ENCODE results near the gene NPFF. TPM values are rescaled to one million over a fixed set of nuclear protein-coding genes. Genes with fewer than 3 reads are reported as not detected.
"Not testable (repeated sequence)": the region's sequence is repeated elsewhere in the genome, so short reads cannot be mapped to it uniquely, and the experiment has no call there.

Gene NPFF
- polyA plus RNA-seq, 10 donors = 0.28 to 1.7 (median 1.0) TPM; not detected in 5

DNA sequence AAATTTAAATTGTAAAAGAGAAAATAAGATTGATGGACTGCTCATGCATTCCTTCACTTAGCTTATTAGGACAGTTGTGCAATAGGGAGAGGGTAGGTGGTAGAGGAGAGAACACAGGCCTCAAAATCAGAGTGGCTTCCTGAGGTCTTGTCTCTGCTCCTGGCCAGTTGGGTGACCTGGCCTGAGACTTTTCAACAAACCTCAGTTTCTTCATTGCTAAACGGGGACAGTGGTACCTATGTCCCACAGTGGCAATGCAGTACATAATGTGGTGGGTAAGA is 10.6 kb downstream of the NPFF start:
- DNase-seq = no peak

DNA sequence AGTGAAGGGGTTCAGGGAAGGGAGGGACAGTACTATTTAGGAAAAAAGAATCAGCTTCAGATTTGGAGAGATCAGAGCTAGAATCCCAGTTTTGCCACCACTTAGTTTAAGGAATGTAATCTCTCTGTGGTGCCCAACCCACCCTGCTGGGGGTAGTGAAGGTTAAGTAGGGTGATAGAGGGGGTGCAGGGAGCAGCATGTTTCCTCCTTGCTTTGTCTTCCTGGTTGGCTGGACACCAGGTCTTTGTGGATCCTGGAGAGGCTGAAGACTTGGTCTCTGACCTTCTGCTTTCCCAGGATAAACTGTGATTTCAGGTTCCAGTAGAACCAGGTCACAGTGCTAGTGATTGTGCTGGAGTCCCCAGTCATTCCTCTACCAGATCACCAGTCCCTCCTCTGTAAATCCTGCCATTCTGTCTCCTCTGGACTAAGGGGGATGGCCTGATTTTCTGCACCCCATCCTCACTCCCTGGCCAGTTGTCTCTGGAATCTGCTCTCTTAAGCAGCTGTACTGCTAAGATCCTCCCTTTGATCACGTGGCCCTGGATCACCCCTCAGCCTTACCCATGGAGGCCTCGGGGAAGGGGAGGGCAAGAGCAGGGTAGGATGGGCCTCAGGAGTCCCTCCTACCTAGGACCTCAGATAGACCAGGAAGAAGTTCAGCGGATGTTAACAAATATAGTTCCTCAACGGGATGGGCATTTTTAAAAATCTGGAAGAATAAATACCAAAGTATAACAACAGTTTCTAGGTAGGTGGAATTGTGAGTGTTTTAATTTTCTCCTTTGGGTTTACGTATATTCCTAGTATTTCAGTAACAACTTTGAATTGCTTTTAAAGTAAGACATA is 11.2 kb downstream of the NPFF start:
- DNase-seq = peak; percentile 74 to 90 (median 76)

GRCh38 chr12:53493610-53494391 is 13.5 kb downstream of the NPFF start:
- no peak for DNase-seq

DNA sequence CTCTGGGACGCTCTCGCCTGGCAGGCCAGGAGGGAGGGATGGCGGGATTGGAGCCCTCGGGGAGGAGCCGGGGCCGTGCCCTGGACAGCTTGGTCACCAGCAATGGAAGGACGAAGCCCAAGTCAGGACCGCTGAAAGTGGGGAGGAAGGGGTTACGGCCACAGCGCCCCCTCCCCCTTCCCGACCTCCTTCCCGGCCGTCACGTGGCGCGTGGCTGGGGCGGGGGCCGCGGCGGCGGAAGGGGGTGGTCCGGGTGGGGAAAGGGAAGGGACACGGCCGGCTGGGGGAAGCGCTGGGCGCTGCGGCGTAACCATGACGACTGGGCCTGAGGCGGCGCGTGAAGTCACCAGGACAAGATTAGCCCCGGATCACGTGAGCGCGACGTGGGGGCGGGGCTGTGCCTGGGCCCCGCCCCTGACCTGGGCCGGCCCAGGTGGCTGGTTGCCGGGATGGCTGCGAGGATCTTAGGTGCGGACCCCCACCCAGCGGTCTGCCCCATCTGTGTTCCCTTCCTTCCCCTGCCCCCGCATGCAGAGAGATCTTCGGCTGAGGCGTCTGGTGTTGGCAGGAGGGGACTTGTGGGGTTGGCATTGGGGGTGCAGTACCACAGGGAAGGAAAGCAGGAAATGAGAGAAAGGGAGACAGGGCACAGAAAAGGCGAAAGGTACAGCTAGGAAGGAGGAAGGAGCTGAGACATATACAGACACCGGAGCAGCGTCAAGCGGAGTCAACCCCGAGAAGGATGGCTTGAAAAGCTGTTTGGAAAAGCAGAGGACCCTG is 14.3 kb downstream of the NPFF start:
- peak; percentile 91 to 98 (median 96) for DNase-seq

- DNase-seq = peak in 2 of 3 donors; percentile 33 to 55
These were observed 15.1 kb downstream of the NPFF start for GRCh38 chr12:53492188-53492587.

- DNase-seq = no peak
These were observed 17.9 kb downstream of the NPFF start for GRCh38 chr12:53489242-53489864.

DNA sequence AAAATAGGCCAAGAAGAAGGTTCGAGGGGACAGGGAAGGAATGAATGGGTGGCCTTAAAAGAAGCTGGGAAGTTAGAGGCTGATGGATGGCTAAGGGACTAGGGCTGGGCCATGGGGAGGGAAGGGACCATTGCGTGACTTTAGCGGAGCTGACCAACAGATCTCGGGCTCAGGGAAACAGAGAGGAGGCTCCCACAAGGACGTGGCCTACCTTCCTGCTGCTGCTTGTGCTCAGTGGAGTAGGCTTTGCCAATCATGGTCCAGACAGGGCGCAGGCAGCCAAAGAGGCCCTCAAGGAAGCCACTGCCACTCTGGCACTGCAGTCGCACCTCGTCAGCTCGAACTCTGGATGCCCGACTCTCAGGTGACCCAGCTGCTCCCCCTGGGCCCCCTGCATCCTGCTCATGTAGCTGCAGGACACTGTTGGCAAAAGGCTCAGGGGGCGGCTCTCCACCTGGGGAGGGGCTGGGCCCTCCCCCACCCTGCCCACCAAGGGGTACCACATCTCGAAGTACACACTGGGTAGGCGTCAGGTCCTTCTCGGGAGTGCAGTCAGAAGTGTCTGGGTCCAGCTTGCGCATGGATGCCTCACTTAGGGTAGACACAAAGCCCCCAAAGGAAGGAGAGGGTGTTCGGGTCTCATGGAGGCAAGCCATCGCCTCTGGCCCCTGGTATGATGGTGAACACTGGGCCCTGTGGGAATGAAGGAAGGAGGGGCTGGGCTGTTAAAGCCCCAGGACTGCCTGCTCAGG is 20.4 kb downstream of the NPFF start:
- no peak for DNase-seq

- no peak for DNase-seq
These were observed 21.1 kb downstream of the NPFF start for GRCh38 chr12:53485955-53486735.

DNA sequence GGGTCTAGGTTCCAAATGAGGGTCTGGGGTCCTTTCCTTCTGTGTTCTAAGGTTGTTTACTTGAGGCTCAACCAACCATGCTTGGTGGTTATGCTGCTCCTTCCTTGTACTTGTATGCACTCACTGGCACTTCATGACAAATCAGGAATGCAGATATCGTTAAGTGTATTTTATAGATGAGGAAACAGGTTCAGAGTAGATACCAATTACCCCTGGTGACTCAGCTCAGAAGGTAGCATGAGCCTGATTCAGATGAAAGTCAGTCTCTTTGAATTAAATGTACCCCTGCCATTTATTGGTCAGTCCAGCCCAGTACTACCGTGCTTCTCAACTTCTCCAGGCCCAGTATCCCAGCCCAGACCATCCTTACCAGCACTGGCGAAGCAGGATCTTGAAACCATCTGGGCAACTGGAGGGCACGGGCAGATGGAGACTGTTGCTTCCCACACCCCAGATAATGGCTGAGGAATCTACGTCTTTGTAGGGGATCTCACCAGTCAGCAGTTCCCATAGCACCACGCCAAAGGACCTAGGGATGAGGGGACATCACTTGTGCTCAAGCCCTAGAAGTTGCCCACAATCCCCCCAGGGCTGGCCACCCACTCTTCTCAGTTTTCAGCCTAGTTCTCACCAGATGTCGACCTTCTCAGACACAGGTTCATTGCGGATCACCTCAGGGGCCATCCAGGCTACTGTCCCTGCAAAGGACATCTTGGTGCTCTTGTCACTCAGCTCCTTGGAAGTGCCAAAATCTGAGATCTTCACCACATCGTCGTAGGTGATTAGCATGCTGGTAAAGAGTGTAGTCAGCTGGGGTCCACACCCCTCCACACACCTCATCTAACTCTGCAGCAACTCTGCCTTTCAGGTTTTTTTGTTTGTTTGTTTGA is 22.4 kb downstream of the NPFF start:
- no peak for DNase-seq

GRCh38 chr12:53483979-53484377 is 23.3 kb downstream of the NPFF start:
- DNase-seq = no peak

DNA sequence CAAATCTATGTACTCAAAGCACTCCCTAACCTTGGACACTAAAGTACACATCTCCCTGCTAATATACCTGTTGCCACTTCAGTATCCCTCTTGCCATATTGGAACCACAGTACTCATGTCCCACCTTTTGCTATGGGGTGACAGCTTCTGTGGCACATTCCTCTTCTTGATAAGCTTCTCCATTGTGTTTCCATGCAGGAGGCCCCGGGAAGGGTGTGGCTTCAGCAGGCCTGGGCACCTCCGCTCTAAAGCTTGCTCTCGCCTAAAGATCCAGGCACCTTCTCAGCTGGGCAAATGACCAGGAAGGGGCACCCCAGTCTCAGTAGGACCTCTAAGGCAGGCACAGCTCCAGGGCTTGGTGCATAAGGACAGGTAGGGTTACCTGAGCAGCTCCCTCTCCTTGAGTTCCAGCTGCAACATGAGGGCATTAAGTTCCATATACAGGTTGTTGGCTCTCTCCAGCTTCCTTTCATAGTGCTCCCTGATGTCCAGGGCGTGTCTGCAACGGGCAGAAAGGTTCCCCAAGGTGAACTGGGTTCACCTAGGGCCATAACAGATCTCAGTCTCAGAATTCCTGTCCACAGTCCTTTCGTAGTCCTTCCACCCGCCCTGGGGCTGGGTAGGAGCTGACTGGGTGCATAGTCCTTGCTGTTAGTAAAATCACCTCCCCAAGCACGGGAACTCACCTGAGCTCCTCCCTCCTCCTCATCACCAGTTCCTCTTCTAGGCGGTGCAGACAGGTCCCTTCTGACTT is 23.9 kb downstream of the NPFF start:
- no peak for DNase-seq

GRCh38 chr12:53482626-53483168 is 24.6 kb downstream of the NPFF start:
- DNase-seq = no peak

- DNase-seq = no peak
These were observed 25.2 kb downstream of the NPFF start for GRCh38 chr12:53481939-53482586.

DNA sequence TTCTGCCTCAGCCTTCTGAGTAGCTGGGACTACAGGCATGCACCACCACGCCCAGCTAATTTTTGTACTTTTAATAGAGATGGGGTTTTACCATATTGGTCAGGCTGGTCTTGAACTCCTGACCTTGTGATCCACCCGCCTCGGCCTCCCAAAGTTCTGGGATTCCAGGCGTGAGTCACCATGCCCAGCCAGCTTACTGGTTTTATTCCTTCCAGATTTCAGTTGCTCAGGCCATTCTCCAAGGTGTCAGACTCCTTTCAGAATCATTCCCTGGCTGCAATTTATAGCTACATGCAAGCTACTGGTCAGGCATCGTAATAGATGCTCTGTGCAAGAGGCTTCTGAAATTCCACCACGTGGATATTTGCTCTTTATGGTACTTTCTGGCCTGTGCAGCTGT is 25.8 kb downstream of the NPFF start:
- not testable (repeated sequence) for DNase-seq

- no peak for DNase-seq
These were observed 26.5 kb downstream of the NPFF start for GRCh38 chr12:53480491-53481442.

- no peak for DNase-seq
These were observed 28.0 kb downstream of the NPFF start for GRCh38 chr12:53479331-53479730.
